GM06990 (cell line): Measurements from ENCODE around the gene FMNL2.
"Not testable (repeated sequence)": the region's sequence is repeated elsewhere in the genome, so short reads cannot be mapped to it uniquely, and the experiment has no call there.

Source experiments
- DNase-seq: peaks from one replicate; pipeline ENCODE4 v3.0.0-alpha.2; 2011; ENCODE audit not compliant: insufficient read length; ENCODE audit errors: extremely low read depth
- H3K27me3 ChIP-seq: replicated peaks from 2 replicates; pipeline ENCODE4 v1.6.0; 2011; ENCODE audit warnings: low read length; ENCODE audit not compliant: control insufficient read depth, insufficient read depth
- H3K36me3 ChIP-seq: 2 replicates; pipeline ENCODE4 v1.5.1; 2011; ENCODE audit warnings: low read length; ENCODE audit not compliant: control insufficient read depth, insufficient read depth
- H3K4me3 ChIP-seq: replicated peaks from 2 replicates; pipeline ENCODE4 v1.5.1; 2011; ENCODE audit warnings: low read depth, mild to moderate bottlenecking, control low read depth, low read length
- TF ChIP-seq, protein P1 (sequence below): IDR thresholded peaks from 2 replicates; pipeline ENCODE4 v1.5.1; 2011; ENCODE audit warnings: low read length, control low read depth, mild to moderate bottlenecking, inconsistent platforms; ENCODE audit not compliant: insufficient read depth, poor library complexity, severe bottlenecking

FMNL2 gene

DNA sequence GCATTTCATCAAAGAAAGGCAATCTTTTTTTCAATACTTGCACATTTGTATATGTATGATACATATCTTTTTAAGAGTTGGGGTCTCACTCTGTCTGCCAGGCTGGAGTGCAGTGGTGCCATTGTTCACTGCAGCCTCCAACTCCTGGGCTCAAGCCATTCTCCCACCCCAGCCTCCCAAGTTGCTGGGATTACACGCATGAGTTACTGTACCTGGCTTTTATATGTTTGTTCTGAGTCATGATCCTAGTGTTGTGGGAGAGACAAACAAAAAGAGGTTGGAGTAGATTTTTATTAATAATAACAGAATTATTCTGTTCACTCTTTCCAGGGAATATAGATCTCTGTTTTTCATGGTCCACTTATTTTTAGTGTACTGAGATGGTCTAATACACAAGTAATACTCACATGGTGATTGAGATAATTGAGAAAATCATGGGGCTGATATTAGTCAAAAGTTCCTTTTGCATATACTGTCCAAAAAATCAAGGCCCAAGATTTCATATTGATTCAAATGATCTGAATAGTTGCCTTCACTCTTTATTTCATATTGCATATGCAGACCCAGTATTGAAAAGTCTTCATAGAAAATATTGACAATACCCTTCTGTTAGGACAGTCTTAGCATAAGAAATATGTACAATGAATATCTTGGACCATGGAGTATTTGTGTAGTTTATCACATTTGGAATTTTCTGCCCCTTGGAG is 138.3 kb downstream of the FMNL2 start:
- no peak overlapping the region for H3K4me3 ChIP-seq
- DNase-seq, result no peak
- TF ChIP-seq, protein P1, sequence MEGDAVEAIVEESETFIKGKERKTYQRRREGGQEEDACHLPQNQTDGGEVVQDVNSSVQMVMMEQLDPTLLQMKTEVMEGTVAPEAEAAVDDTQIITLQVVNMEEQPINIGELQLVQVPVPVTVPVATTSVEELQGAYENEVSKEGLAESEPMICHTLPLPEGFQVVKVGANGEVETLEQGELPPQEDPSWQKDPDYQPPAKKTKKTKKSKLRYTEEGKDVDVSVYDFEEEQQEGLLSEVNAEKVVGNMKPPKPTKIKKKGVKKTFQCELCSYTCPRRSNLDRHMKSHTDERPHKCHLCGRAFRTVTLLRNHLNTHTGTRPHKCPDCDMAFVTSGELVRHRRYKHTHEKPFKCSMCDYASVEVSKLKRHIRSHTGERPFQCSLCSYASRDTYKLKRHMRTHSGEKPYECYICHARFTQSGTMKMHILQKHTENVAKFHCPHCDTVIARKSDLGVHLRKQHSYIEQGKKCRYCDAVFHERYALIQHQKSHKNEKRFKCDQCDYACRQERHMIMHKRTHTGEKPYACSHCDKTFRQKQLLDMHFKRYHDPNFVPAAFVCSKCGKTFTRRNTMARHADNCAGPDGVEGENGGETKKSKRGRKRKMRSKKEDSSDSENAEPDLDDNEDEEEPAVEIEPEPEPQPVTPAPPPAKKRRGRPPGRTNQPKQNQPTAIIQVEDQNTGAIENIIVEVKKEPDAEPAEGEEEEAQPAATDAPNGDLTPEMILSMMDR, result no peak
- H3K36me3 ChIP-seq, result no peaks in the 10 kb centered on the region
- H3K27me3 ChIP-seq, result no peaks in the 10 kb centered on the region

DNA sequence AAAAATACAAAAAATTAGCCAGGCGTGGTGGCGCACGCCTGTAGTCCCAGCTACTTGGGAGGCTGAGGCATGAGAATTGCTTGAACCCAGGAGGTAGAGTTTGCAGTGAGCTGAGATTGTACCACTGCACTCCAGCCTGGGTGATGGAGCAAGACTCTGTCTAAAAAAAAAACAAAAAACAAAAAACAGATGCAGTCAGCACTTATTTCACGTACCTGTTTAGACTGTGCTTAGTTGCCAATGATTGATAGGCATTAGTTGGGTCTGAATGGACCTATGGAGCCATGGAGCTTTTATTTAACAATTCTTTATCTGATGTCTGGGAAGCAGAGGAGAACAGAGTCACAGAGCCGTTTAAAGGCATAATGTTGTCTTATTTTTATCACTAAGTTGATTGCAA is 139.5 kb downstream of the FMNL2 start:
- not testable (repeated sequence) for H3K27me3 ChIP-seq, DNase-seq, H3K4me3 ChIP-seq

GRCh38 chr2:152475982-152476381 is 141.0 kb downstream of the FMNL2 start:
- Histone ChIP-seq H3K27me3 (no peaks in the 10 kb centered on the region), H3K36me3 (no peaks in the 10 kb centered on the region), H3K4me3 (no peak overlapping the region)
- TF ChIP-seq, protein P1, result no peak
- no peak for DNase-seq

More for the DNA sequence above, 139.5 kb downstream of the FMNL2 start:
- not testable (repeated sequence) for H3K36me3 ChIP-seq

DNA sequence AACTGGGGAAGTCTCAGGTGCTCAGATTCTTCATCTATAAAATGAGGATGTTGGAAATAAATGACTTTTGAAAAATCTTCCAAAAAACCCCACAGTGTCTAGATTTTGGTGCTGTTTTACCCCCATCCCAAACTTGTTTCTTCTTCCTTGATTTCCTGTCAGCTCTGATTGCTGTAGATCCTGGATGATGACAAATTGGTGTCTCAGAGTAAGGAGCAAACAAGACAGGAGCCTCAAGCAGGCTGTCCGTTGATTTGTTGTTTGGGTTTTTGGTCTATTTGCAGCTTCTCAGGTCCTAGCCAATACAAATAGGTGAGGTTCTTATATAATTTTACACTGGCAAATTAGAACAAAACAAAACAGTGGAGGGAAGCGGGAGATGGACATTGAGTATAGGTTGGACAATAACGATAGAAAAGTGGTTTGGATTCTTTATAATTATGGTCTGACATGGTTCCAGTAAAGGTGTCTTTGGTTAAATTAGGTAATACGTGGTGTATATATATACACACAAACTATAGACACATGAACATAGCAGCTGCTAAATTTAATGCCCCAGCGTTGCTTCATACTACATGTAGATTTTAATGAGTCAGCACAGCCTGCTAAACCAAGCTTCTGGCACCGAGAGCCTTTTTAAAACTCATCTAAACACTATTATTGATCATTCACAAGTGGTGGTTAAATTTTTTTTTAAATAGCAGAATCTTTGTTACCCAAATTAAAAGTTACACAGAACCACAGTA is 142.5 kb downstream of the FMNL2 start:
- Histone ChIP-seq H3K36me3 (no peaks in the 10 kb centered on the region), H3K27me3 (no peaks in the 10 kb centered on the region), H3K4me3 (no peak overlapping the region)
- no peak for DNase-seq
- TF ChIP-seq, protein P1, result no peak

- no peak overlapping the region for H3K4me3 ChIP-seq
- no peak for DNase-seq
- no peaks in the 10 kb centered on the region for H3K27me3 ChIP-seq
- no peaks in the 10 kb centered on the region for H3K36me3 ChIP-seq
- TF ChIP-seq, protein P1, result no peak
Observed at GRCh38 chr2:152479282-152479681, 144.3 kb downstream of the FMNL2 start.

- DNase-seq, result no peak
- Histone ChIP-seq H3K36me3 (no peaks in the 10 kb centered on the region), H3K4me3 (no peak overlapping the region), H3K27me3 (no peaks in the 10 kb centered on the region)
- TF ChIP-seq, protein P1, result no peak
Observed at GRCh38 chr2:152480821-152481399, 145.9 kb downstream of the FMNL2 start.
